MCF 10A (cell line): ENCODE measurements around the gene SERPINH1. TPM values are rescaled to one million over a fixed set of nuclear protein-coding genes. Genes with fewer than 3 reads are reported as not detected.

Source experiments
- BruUV-seq: library from RNA; stranded (reverse); fragments of 400-500 nt; replicated peaks from 2 replicates; lab custom pipeline; 2021; lab: Mats Ljungman, UMichigan
- CTCF ChIA-PET: fragments of 300-600 bp; sonication (Branson Sonifier 250); formaldehyde crosslinking; extraction: SDS; loops from one replicate; lab custom pipeline; 2021; ENCODE audit warnings: antibody characterized with exemption, inconsistent platforms; lab: Yijun Ruan, JAX
- POLR2A ChIA-PET: fragments of 300-600, 350-650 bp; sonication (Branson Sonifier 250); formaldehyde crosslinking; extraction: SDS; loops from one replicate; lab custom pipeline; 2020; ENCODE audit warnings: antibody characterized with exemption, inconsistent platforms; lab: Yijun Ruan, JAX
- DNase-seq: peaks from one replicate; pipeline ENCODE4 v3.0.0-alpha.2; 2018; ENCODE audit not compliant: unreplicated experiment
- H3K27ac Mint-ChIP-seq: one replicate; pipeline ENCODE4 v1.8.0; 2022; ENCODE audit warnings: mild to moderate bottlenecking, low read depth, mixed read lengths; ENCODE audit not compliant: unreplicated experiment
- H3K27me3 Mint-ChIP-seq: one replicate; pipeline ENCODE4 v1.8.0; 2022; ENCODE audit warnings: mixed read lengths; ENCODE audit not compliant: insufficient read depth, unreplicated experiment
- H3K36me3 Mint-ChIP-seq: one replicate; pipeline ENCODE4 v1.8.0; 2022; ENCODE audit warnings: mild to moderate bottlenecking, moderate library complexity, mixed read lengths; ENCODE audit not compliant: insufficient read depth, unreplicated experiment
- H3K4me1 Mint-ChIP-seq: one replicate; pipeline ENCODE4 v1.8.0; 2022; ENCODE audit warnings: mixed read lengths; ENCODE audit not compliant: insufficient read depth, unreplicated experiment
- H3K4me3 Mint-ChIP-seq: one replicate; pipeline ENCODE4 v1.8.0; 2022; ENCODE audit warnings: mild to moderate bottlenecking, moderate library complexity, mixed read lengths; ENCODE audit not compliant: unreplicated experiment
- H3K9me3 Mint-ChIP-seq: one replicate; pipeline ENCODE4 v1.8.0; 2022; ENCODE audit warnings: mixed read lengths; ENCODE audit not compliant: unreplicated experiment
- intact Hi-C: fragments of 100-400 bp; cut with micrococcal nuclease; formaldehyde crosslinking; loops from 2 replicates; pipeline ENCODE4 v1.14.1; 2022
- total RNA-seq: library from RNA; stranded (reverse); gene quantifications from 2 replicates; pipeline ENCODE4 v1.2.3, GENCODE V29; 2022
- TF ChIP-seq, protein P1 (sequence below): fragments of 200-600 bp; IDR thresholded peaks from one replicate; pipeline ENCODE4 v1.8.0; 2022; ENCODE audit warnings: antibody characterized with exemption, mild to moderate bottlenecking; ENCODE audit not compliant: unreplicated experiment

The SERPINH1 gene
- total RNA-seq, 1 experiment from 2014 or later: 80.5 TPM

- Mint-ChIP-seq H3K36me3 (no peaks in the 10 kb centered on the region), H3K4me1 (peaks cover 7% of the 10 kb centered on the region), H3K9me3 (no peaks in the 10 kb centered on the region), H3K4me3 (no peak overlapping the region), H3K27me3 (no peaks in the 10 kb centered on the region), H3K27ac (no peak overlapping the region)
- TF ChIP-seq, protein P1, sequence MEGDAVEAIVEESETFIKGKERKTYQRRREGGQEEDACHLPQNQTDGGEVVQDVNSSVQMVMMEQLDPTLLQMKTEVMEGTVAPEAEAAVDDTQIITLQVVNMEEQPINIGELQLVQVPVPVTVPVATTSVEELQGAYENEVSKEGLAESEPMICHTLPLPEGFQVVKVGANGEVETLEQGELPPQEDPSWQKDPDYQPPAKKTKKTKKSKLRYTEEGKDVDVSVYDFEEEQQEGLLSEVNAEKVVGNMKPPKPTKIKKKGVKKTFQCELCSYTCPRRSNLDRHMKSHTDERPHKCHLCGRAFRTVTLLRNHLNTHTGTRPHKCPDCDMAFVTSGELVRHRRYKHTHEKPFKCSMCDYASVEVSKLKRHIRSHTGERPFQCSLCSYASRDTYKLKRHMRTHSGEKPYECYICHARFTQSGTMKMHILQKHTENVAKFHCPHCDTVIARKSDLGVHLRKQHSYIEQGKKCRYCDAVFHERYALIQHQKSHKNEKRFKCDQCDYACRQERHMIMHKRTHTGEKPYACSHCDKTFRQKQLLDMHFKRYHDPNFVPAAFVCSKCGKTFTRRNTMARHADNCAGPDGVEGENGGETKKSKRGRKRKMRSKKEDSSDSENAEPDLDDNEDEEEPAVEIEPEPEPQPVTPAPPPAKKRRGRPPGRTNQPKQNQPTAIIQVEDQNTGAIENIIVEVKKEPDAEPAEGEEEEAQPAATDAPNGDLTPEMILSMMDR: no peak
- ChIA-PET CTCF (interaction anchor here (12.6 kb wide), 1 partner anchor 95 kb away, joined by 284 read pairs; no protein-coding TSS in a partner anchor), POLR2A (no interaction called here)
- no peak for DNase-seq
- intact Hi-C loops: no loop called here
- BruUV-seq: no TSS peak
Observed at GRCh38 chr11:75537740-75538139, 24.3 kb upstream of the SERPINH1 start.

GRCh38 chr11:75538150-75538942 lies 23.7 kb upstream of the SERPINH1 start:
- ChIA-PET CTCF (interaction anchor here (0.8 to 12.6 kb wide), 2 partner anchors 8 to 96 kb away, joined by 4 to 284 read pairs; no protein-coding TSS in a partner anchor), POLR2A (no interaction called here)
- H3K27ac Mint-ChIP-seq: no peak overlapping the region
- H3K4me1 Mint-ChIP-seq: peaks cover 7% of the 10 kb centered on the region
- no peaks in the 10 kb centered on the region for H3K9me3 Mint-ChIP-seq
- TF ChIP-seq, protein P1: no peak
- no peaks in the 10 kb centered on the region for H3K36me3 Mint-ChIP-seq
- intact Hi-C loops: no loop called here
- H3K27me3 Mint-ChIP-seq: no peaks in the 10 kb centered on the region
- DNase-seq: no peak
- no peak overlapping the region for H3K4me3 Mint-ChIP-seq
- no TSS peak for BruUV-seq

DNA sequence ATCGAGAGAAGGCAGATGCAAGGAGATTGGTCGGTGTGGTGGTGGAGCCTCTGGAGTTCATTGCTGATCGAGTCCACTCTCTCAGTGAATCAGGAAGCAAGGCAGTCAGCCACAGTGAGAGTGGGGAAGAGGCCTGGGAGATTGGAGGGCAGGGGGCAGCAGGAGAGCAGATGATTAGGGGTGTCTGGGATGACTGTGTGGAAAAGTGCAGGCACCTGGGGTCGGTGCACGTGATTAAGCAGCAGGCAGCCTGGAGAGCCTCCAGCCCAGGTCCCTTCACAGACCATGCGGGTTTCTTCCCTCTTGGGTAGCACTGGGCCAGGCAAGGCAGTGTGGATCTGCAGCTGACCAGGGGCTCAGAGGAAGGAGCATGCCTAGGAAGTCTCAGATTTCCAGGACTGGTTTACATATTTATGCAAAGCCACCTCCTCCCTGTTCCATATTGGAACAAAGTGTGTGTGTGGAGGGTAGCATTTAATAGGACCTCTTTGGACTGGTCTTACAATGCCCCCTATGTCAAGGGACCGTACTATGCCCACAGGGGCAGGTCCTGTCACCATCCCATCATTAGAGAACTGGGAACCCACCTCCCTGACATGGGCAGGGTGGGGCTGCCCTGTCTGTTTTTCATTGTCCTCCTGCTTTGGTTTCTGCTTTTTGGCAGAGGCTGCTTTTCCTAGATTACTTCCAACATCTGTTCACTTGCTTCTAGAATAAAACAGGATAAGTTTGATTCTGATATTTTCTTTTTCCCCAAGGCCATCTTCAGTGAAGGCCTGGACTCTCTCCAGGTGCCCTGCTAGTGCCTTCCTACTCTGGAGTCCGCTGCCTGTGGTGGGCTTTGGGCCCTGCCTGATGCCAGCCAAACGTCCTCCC lies 22.4 kb upstream of the SERPINH1 start:
- DNase-seq: no peak
- Mint-ChIP-seq H3K4me1 (peaks cover 7% of the 10 kb centered on the region), H3K36me3 (no peaks in the 10 kb centered on the region), H3K9me3 (no peaks in the 10 kb centered on the region), H3K27ac (no peak overlapping the region), H3K27me3 (no peaks in the 10 kb centered on the region), H3K4me3 (no peak overlapping the region)
- TF ChIP-seq, protein P1: no peak
- CTCF ChIA-PET: interaction anchor here (0.6 to 12.6 kb wide), 4 partner anchors 7 to 97 kb away, joined by 4 to 284 read pairs (median 5); no protein-coding TSS in a partner anchor
- intact Hi-C loops: no loop called here
- no TSS peak for BruUV-seq
- POLR2A ChIA-PET: no interaction called here
